Measurements from ENCODE around the gene GALNT3.

GALNT3 gene

DNA sequence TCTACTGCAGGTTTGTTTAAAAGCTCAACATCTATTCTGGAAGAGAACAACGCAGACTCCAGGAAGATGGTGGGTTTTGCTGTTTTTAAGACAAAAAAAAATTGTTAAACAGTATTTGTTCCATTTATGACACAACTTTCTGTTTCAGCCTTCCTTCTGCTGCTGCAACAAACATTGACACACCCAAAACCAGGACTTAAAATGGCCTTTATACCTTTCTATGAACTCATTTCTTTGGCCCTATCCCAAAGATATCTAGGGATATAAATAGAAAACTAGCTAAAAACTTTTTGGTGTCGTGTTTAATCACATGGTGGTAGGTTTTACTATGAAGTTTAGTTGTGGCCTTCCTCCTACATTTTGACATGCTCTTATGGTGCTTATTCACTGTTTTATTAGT lies 964 bp upstream of the GALNT3 start:
- no peak for DNase-seq

- DNase-seq, result peak in 4 of 6 experiments; percentile 4 to 33 (median 21)
These were observed 485 bp upstream of the GALNT3 start for GRCh38 chr2:165794536-165794928.

- DNase-seq, result peak in 1 of 6 experiments; percentile 1
These were observed 777 bp downstream of the GALNT3 start for GRCh38 chr2:165793161-165793778.

GRCh38 chr2:165792104-165792454 lies 2.0 kb downstream of the GALNT3 start:
- DNase-seq, result no peak

DNA sequence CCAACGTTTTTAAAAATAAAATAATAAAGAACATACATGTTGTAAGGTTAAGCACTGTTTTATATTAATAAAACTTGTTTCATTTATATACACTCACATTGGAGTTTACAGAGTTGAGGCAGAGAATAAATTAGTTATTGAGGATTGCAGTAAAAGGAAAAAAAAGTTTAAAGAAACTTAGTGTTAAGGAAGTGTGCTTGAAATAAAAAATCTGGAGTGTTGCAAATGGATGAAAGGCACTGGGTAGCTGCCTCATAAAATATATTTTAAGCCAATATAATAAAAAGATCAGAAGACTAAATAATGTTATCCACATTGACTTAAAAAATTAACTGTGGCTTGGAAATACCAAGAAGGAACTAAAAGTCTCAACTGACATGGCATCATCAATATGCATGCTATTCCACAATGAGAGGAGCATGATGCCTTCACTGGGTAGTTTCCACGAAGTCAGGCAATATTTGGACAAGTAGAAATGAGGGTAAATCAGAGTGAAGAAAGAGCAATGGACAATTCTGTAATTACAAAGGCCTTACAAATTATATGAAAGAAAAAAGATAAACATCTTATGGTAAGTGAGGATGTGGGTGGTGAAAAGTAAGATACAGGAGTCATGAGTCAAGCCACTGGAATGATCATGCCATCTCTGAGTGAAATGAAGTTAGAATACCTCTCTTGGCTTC lies 2.5 kb downstream of the GALNT3 start:
- DNase-seq, result no peak

DNA sequence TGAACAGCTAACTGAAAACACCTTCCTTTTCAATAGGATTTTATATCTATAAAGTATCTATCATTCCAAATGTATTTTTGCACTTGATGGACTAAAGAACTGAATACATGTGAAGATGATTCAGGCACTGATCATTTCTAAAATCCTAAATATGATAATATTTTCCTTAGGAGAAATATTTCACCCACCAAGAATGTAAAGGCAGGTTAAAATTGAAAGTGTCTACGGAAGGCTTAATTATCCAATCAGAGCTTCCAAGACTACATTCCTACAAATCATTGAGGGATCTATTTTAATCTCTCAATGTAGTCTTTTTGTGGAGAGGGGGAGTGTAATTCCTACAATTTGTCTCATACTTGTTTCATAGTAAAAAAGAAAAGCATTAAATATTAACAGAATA lies 3.6 kb downstream of the GALNT3 start:
- no peak for DNase-seq

GRCh38 chr2:165787334-165787733 lies 6.7 kb downstream of the GALNT3 start:
- no peak for DNase-seq

DNA sequence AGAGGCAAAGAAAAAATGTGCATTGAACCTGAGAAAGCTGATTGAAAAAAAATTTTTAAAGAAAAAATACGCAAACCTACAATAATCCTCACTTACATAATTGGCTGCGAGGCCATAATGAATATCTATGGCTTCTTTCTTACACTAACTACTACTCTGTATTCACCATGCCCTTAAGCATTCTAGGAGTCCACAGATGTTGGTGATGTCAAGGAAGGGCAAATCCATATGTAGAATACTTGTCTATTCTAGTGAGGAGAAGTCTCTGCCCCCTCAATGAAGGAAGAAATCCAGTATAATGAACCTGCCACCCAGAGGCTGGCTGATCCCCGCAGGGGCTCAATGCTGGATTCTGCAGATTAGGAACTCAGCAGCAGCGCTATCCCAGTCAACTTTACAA lies 14.3 kb downstream of the GALNT3 start:
- no peak for DNase-seq

DNA sequence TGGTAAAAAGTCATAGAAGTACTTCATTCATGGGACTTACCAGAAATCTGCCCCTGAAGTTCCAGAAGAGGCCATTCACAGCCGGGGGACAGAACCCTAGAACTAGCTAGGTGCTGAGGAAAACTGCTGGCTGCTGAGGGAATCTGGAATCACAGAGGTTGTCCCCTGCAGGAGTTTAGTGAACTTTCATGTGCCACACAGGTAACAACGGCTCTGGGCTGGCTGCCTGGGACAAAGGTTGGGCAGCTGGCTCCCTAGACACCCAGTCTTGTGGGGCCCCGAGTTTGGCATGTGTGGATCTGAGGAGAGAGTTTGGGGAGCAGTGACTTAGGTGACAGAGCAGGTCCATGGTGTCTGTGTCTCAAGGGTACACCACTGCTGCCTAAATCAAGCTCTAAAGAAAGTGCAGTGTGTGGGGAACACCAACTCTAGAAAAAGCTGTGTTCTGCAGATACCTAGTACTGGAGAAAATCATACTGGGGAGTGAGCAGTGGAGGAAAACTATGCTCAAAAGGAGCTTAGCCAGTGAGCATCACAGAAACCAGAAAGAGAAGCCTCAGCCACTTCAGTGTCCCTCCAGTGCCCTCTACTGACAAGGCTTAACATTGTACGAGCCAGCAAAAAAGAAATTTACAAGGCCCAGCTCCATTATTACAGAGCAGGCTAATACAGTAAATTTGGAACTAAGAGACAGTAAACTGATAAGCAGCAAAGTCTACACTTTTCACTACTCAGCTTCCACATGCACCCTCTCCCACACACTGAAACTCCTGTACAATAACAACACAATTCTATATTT lies 15.2 kb downstream of the GALNT3 start:
- no peak for DNase-seq

DNA sequence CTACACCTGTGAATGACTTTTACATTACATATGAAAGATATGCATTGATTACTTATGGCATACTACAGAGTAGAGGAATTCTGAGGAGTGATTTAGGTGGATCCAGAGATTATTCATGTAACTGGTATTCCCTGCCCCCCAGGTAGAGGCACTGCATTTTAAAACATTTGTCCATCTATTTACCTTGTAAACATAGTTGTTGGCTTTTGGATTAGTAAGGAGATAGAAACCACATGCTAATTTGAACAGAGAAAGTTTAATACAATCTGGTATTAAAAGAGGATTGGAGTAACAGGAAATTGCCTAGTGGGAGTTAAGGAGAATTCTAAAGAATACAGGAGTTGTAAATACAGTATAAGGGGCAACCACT lies 15.9 kb downstream of the GALNT3 start:
- no peak for DNase-seq

DNA sequence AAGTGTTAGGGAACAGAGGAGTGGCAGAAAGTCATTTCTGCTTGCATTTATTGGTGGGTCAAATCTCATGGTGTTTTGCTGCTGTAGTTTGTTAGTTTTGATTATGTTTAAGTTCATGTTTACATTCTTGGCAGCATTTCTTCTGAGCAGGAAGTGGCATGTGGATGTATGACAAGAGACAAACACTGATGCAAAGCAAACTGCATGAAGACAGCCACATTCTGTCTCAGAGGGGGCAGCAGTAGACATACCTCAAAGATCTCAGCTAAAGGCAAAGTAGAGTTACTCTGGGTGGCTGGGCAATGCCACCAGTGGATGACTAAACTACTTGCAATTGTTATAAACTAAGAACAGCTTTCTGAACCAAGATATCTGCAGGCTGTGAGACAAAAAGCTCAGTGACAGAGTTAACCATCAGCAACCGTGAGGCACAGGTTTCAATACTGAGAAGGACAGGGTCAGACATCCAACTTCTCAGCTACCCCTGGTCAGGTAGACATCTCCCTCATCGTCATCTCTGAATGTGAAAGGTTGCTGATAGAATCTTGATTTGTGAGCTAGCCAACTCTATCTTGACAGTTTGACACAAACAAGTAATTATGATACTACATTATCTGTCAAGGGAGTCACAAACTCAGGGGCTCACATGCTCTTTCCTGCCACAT lies 16.4 kb downstream of the GALNT3 start:
- no peak for DNase-seq

DNA sequence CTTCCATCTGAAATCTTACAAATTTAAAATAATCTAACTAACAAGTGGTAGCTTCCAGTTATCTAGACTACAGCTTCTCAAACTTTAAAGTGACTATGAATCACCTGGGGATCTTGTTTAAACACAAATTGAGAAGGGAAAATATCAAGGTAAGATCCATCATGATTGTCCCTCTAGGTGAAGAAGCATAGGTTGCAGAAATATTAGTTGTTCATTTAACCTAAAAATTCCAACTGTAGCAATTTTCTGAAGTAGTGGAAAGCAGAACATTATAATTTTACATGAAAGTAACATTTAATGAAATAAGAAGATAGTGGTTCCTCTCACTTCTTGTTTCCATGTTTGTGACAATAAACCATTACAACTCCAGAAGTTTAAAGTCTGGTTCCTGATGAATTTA lies 17.3 kb downstream of the GALNT3 start:
- no peak for DNase-seq

DNA sequence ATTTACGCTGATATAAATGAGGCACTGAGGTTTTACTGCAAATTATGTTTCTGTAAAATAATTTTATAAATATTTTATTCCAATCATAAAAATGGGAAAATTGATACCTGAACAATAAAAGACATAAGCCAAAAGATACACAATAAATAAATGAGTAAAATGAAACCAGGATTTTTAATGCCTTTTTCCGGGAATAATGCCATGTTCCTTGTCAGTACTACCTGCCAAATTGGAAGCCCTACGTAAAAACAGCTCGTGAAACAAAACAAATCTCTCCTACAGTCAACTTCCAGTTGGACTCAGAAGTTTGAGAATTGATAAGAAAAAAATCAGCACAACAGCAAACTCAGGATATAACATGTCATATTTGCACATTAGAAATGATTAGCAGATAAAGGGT lies 18.0 kb downstream of the GALNT3 start:
- no peak for DNase-seq

GRCh38 chr2:165773684-165774083 lies 20.4 kb downstream of the GALNT3 start:
- DNase-seq, result no peak

- DNase-seq, result no peak
These were observed 21.9 kb downstream of the GALNT3 start for GRCh38 chr2:165772183-165772582.

DNA sequence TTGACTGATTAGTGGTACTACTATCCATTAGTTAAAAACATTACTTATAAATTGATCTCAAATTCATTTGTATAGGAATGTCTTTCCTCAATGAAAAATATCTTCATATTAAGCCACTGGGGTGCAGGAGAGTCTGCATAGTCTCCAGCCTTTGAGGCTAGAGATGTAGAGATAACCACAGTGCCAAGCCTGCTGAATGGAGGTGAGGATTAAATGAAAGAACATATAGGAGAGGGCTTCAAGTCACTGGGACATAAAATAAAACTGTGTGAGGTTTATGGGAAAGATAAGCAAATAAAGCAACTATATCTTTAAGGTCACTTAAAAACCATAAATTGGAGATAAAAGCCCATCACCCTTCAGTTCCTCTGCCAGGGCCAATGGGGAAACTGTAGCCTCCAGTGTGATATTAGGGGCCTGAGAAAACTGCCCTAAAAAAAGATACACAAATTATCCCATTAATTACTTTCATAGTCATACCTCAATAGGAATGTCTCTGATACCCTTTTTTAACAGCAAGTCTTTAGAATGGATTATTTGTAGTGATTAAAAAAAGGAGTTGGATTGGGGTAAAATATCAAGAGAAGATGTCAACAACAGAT lies 27.6 kb downstream of the GALNT3 start:
- DNase-seq, result no peak

DNA sequence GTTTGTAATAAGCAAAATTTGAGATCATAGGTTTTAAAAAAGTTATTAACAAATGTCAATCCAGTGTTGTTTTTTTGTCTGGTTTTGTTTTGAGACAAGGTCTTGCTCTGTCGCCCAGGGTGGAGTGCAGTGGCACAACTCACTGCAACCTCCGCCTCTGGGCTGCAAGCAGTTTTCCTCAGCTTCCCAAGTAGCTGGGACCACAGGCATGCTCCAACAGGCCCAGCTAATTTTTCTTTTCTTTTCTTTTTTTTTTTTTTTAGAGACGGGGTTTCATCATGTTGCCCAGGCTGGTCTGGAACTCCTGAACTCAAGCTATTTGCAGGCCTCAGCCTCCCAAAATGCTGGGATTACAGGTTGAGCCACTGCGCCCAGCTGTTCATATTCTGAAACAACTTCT lies 31.3 kb downstream of the GALNT3 start:
- no peak for DNase-seq

DNA sequence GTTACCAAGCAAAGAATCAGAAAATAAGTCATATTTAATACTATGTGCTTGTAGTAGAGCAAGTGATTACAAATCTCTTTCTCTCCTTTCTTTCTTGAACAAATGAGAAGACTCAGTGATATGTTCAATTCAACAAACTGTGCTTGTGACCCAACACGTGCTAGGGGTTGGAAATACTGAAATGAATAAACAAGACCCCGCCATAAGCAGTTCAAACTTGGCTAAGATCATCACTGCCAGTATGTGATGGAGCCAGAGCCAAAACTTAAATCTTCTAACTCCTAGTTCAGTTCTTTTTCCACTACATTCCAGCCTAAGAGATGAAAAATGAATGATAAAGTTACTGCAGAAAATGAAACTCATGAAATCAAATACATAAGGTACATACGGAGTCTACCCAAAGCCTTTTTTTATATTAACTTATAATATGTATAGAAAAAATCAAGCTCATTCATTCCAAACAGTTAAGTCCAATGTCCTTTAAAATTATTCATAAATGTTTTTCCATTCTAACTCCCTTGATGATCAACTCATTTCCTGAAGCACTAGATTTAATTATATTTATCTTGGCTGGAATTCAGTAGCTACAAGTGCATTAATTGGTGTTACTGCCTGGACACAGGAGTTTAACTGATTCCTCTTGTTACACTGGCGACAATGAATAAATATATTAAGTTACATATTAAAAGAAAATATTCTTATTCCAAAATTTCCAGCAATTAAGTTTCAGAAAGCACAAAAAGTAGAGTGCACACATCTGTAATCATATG lies 36.0 kb downstream of the GALNT3 start:
- DNase-seq, result no peak

DNA sequence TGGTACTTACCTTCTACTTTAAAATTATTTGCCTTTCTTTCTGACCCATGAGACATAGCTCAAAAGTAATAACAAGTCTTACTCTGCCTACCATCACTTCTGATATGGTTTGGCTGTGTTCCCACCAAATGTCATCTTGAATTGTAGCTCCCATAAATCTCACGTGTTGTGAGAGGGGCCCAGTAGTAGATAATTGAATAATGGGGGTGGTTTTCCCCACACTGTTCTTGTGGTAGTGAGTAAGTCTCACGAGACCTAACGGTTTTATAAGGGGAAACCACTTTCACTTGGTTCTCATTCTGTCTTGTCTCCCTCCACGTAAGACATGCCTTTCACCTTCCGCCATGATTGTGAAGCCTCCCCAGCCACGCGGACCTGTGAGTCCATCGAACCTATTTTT lies 47.5 kb downstream of the GALNT3 start:
- no peak for DNase-seq

DNA sequence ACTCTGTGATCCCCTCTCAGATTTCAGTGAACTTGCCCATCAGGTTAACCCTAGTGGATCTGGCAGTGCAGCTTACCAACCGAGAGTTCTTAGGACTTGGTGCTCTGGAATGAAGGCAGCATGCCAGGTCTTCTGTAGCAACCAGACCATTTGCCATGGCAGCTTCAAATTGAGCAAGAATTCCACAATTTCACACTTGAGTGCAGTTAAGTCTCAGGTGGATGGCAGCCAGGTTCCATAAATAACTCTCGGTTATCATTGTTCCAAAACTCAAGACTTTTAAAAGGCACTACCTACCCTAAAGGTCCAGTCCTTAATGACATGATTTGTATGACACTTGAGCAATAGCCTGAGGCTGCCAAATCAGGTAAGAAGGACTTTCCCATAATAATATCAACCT lies 48.1 kb downstream of the GALNT3 start:
- DNase-seq, result no peak

GRCh38 chr2:165743442-165743841 lies 50.6 kb downstream of the GALNT3 start:
- no peak for DNase-seq

DNA sequence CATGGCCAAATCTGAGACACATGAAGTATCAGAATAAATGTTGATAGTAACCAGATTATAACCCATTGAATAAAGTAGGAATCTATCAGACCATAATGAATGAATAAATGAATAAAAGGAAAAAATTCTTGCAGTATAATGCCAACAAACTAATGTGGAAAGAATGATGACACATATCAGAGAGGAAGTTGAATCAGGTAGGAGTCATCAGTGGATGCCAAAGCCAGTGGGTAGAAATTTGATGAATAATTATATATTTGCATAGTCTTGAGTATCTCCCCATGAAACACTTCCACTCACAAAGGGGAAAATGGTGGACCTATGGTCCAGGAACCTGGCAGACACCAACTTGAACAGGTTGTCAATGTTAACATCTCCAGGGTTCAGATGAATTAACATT lies 68.6 kb downstream of the GALNT3 start:
- no peak for DNase-seq

- DNase-seq, result no peak
These were observed 73.5 kb downstream of the GALNT3 start for GRCh38 chr2:165720511-165720910.

Data from stimulated activated naive CD4-positive, alpha-beta T cell (primary cell).